HG02938 (cell line): ENCODE results near the gene HDAC9.

ENCODE experiments used
- ATAC-seq: cut with Tn5 transposase; IDR thresholded peaks from one replicate; pipeline ENCODE4 v1.9.1; 2021; ENCODE audit warnings: mild to moderate bottlenecking, moderate library complexity; ENCODE audit not compliant: unreplicated experiment

HDAC9 gene

GRCh38 chr7:18552943-18553604 is 57.5 kb downstream of the HDAC9 start:
- ATAC-seq: no peak

- ATAC-seq: no peak
These were observed 58.1 kb downstream of the HDAC9 start for GRCh38 chr7:18553605-18554003.

GRCh38 chr7:18555120-18555519 is 59.6 kb downstream of the HDAC9 start:
- no peak for ATAC-seq

GRCh38 chr7:18555968-18556367 is 60.4 kb downstream of the HDAC9 start:
- ATAC-seq: no peak

- no peak for ATAC-seq
These were observed 63.0 kb downstream of the HDAC9 start for GRCh38 chr7:18558503-18558902.

GRCh38 chr7:18558910-18559309 is 63.4 kb downstream of the HDAC9 start:
- ATAC-seq: no peak

- no peak for ATAC-seq
These were observed 64.2 kb downstream of the HDAC9 start for GRCh38 chr7:18559756-18560155.

- no peak for ATAC-seq
These were observed 69.2 kb downstream of the HDAC9 start for GRCh38 chr7:18564779-18565178.

- no peak for ATAC-seq
These were observed 69.8 kb downstream of the HDAC9 start for GRCh38 chr7:18565337-18565736.

- no peak for ATAC-seq
These were observed 70.7 kb downstream of the HDAC9 start for GRCh38 chr7:18566205-18566604.

- peak; percentile 92 for ATAC-seq
These were observed 71.3 kb downstream of the HDAC9 start for GRCh38 chr7:18566829-18567228.

GRCh38 chr7:18570441-18570840 is 74.9 kb downstream of the HDAC9 start:
- ATAC-seq: no peak

GRCh38 chr7:18570890-18571478 is 75.4 kb downstream of the HDAC9 start:
- no peak for ATAC-seq

GRCh38 chr7:18572154-18572553 is 76.6 kb downstream of the HDAC9 start:
- ATAC-seq: no peak

GRCh38 chr7:18572885-18573284 is 77.3 kb downstream of the HDAC9 start:
- ATAC-seq: no peak

- ATAC-seq: no peak
These were observed 78.1 kb downstream of the HDAC9 start for GRCh38 chr7:18573410-18574234.

GRCh38 chr7:18574235-18574540 is 78.6 kb downstream of the HDAC9 start:
- ATAC-seq: no peak

GRCh38 chr7:18574676-18575075 is 79.1 kb downstream of the HDAC9 start:
- ATAC-seq: no peak

GRCh38 chr7:18575622-18576572 is 80.3 kb downstream of the HDAC9 start:
- ATAC-seq: no peak

GRCh38 chr7:18577096-18577771 is 81.7 kb downstream of the HDAC9 start:
- no peak for ATAC-seq

- no peak for ATAC-seq
These were observed 84.1 kb downstream of the HDAC9 start for GRCh38 chr7:18579698-18580097.
